NCI-H2227 treated with DMSO at 0.1 percent for 48 hours (cell line): ENCODE measurements around the gene SLC29A2.
A peak's percentile ranks its signal among the peaks of the same experiment; 100 is the strongest.

Source experiments
- DNase-seq: peaks from one replicate; lab custom pipeline; 2025; lab: John Stamatoyannopoulos, UW

SLC29A2 gene

DNA sequence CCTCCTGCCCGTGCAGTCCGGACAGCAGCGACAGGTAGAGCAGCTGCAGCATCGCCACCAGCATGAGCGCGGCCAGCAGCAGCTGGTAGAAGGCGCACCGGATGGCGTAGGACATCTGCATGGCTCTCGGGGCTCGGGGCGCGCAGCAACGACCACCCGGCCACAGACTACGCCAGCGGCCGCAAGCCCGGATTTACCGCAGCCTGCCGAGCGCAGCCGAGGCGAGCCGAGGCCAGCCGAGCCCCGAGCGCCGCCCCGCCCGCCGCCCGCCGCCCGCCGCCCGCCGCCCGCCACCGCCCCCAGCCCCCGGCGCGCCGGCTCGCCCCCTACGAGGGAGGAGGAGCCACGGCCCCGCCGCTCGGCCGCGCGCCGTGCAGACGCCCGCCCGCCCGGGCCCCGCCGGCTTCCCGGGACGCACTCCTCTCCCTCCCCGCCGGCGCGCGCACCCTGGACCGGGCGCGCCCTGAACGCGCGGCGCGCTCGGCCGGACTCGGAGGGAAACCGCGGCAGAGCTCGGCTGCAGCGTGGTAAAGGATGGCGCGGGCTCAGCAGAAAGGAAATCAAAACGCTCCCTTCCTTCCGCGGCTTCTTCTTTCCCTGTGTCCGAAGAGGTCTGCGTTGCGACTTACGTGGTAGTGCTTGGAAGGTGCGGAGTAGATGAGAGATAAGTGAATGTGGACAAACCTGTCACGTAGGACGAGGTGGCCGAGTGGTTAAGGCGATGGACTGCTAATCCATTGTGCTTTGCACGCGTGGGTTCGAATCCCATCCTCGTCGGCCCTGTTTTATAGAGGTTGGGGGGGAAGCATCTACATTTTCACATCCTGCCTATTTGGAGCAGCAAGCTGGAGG lies 23.9 kb downstream of the SLC29A2 start, which contains the start of gene B4GAT1:
Gene B4GAT1, minus strand, starts transcription at position 205 of the 852 bp plus-strand sequence. Its CDS starts 84 bp downstream, at position 121.
- DNase-seq: peak; percentile 91

DNA sequence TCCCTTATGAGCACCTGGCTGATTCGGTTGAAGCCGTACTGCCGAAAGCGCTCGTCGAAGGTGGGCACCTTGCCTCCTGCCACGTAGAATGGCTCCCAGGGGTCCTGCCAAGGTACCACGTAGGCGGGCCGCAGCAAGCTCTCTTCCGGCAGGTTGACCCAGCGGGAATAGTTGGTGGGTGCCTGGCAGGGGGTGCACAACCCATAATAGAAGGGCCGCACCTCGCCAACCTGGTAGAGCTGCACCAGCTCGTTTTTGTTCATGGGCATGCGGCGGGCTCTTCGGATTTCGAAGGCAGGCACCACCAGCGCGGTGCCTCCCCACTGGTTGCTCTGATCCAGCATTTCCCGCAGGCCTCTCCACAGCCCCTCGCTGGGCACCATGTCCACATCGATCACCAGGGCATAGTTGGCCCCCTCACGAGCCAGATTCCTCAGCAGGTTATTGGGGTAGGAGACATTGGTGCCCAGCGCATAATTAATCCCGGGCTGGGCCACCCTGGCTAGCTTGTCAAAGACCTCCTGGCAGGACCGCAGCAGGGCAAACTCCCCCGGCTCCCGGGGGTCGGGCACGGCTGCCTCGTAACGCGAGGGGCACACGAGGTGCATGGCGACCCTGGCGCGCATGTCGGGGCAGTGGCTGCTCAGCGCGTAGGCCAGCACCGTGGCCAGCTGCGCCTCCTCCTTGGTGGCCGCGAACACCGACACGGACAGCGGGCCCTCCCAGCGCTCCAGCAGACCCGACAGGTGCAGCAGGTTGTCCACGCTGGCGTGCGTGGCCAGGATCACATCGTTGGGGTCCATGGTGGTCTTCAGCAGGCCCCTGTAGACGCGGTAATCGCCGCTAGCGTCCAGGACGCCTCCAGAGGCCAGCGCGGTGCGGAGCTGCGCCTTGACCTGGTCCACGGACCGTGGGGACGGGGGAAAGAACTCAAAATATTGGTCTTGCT lies 24.8 kb downstream of the SLC29A2 start:
- no peak for DNase-seq

- DNase-seq: no peak
Observed at GRCh38 chr11:66345316-66345649, 26.3 kb downstream of the SLC29A2 start.

DNA sequence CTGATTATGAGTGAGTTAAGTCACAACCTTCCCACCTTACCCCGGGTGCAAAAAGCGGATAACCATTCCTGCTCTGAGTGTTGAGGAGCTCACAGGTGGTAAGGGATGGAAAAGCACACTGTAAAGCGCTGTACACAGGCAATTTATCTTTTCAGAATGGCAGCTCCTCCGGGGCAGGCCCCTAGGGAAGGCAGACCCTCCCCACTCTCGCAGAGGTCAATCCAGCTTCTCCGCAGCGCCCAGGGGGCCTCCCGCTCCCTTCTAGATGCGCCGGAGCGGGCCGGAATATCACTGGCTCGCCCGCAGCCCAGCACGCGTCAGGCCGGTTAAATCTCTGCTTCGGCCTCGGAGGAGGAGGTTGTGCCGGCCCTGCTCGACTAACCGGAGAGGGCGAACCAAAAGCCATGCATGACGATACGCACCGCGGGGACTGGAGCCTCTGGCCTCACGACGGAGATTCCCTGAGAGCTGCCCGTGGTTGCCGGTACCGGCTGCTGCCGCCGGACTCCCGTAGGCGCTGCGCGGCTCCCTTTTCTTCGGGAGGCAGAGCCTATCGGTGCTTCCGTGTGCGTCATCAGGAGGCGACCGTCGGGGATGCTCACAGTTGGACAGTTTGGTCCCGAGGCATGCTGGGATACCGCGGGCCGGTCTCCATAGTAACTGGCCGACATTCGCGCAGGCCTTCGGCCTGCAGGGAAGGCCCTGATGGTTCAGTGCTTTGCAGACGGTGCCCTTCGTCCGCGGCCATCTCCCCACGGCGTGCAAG lies 26.8 kb downstream of the SLC29A2 start, which contains the start of gene BRMS1:
Gene BRMS1, minus strand, starts transcription at position 555 of the 766 bp plus-strand sequence. CDS start 2,870 bp downstream, outside the sequence.
- peak; percentile 94 for DNase-seq

DNA sequence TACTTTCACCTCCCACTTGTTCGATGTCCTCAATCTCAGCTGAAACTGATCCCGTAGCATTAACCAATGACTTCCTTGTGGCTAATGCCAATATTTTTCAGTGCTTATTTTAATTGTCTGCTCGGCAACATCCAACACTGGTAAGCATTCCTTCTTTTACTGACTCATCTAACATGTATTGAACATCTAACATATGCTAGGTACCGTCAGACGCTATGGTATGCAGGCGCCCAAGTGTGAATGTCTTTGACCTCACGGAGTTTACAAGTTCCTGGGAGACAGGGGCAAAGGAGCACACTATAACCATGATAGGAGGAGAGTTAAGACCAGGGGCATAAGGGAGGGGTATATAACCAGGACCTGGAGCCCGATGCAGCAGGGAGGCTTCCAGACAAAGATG lies 28.4 kb downstream of the SLC29A2 start:
- no peak for DNase-seq

DNA sequence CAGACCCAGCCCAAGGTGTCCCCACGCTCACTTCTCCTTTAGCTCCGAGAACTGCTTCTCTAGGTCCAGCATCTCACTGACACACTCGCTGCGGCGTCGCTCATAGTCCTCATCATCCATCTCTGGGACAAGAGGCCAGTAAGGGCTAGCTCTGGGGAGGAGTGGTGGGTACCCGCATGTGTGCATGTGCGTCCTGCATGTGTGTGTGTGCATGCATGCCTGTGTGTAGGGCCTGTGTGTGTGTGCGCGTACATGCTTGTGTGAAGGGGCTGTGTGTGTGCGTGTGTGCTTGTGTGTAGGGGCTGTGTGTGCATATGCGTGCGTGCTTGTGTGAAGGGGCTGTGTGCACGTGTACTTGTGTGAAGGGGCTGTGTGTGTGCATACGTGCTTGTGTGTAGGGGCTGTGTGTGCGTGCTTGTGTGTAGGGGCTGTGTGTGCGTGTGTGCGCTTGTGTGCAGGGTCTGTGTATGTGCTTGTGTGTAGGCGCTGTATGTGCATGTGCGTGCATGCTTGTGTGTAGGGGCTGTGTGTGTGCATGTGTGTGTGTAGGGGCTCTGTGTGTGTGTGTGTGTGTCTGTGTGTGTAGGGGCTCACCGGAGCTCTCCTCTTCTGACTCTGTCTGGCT lies 29.9 kb downstream of the SLC29A2 start:
- no peak for DNase-seq

DNA sequence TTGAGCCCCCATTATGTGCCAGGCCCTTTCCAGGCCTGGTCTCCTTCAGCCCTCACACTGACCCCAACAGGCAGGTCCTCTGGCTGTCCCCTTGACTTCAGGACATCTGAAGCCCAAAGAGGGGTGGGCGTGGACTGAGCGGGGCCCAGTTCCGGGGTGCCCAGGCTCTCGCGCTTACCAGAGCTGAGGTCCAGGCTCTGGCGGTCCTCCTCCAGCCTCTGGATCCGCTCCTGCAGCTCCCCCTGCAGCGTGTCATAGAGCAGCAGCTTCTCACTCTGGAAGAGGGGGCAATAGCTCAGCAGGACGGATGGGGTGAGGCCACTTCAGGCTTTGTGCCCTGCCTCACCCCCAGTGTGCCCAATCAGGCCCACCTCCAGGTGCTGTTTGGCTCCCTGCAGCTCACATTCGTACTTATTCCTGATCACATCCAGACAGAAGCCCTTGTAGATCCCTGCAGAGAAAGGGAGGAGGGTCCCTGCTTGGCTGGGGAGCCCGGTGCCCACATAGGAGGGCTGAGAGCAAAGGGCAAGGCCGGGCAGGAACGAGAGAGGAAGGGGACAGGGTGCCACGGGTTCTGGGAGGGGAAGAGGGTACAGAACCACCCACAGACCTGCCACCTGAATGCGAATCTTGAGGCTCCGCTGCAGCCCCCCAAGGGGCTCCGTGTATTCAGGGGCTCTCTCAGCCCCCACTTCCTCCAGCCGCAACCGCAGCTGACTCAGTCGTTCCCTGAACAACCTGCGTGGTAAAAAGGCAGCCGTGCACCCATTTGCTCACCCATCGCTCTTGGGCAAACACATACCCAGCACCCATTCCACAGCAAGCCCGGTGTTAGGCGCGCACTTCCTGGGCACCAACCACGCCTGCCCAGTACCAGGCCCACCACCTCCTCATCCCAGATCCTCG lies 30.7 kb downstream of the SLC29A2 start:
- DNase-seq: no peak

DNA sequence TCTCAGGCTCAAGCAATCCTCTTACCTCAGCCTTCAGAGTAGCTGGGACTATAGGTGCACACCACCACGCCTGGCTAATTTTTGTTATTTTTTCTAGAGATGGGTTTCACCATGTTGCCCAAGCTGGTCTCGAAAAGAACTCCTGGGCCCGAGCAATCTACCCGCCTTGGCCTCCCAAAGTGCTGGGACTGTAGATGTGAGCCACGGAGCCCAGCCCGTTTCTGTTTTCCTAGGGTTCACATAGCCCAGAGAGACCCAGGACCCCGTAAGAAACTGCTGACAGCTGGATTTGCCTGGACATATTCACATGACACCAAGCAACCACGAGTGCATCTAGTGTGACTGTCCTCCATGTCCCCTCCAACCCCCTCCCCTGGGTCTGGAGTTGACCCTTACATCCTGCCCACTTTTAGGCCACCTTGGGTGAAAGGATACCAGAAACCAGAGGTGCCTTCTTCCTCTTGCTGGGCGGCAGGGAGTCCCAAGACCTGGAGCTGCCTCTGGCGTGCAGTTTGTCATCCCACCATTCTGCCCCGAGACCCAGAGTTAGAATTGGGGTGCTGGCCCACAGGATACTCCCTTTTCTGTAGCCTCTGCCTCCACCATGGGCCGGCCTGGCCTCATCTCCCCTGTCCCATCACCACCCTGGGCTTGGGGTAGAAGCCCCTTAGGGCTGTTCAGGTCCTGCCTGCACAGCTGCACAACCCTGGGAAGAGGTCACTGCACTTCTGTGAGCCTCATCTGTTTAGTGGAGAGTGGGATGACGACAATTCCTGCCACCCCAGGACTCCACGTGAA lies 31.7 kb downstream of the SLC29A2 start:
- no peak for DNase-seq

DNA sequence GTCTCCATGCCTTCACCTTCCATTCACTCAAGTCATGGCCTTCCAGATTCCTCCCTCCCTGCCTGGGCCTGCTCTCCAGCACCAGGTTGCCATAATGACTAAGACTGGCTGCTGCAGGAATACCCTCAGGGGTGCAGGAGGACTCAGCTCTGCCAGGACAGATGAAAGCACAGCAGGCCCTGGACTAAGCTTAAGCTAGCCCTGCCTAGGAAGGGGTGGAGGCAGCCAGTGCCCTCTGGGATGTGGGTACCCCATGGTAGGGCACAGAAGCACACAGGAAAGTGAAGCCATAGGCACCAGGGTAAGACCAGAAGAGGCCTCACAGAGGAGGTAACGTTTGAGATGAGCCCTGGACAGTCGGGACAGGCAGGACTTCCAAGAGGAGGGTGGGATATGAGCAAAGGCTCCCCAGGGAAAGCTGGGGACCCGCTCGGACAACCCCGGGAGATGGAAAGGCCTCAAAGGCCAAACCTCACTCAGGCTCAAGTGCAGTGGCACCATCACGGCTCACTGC lies 32.3 kb downstream of the SLC29A2 start:
- DNase-seq: no peak

GRCh38 chr11:66338276-66339161 lies 33.0 kb downstream of the SLC29A2 start:
- DNase-seq: no peak

- no peak for DNase-seq
Observed at GRCh38 chr11:66337103-66337899, 34.3 kb downstream of the SLC29A2 start.

DNA sequence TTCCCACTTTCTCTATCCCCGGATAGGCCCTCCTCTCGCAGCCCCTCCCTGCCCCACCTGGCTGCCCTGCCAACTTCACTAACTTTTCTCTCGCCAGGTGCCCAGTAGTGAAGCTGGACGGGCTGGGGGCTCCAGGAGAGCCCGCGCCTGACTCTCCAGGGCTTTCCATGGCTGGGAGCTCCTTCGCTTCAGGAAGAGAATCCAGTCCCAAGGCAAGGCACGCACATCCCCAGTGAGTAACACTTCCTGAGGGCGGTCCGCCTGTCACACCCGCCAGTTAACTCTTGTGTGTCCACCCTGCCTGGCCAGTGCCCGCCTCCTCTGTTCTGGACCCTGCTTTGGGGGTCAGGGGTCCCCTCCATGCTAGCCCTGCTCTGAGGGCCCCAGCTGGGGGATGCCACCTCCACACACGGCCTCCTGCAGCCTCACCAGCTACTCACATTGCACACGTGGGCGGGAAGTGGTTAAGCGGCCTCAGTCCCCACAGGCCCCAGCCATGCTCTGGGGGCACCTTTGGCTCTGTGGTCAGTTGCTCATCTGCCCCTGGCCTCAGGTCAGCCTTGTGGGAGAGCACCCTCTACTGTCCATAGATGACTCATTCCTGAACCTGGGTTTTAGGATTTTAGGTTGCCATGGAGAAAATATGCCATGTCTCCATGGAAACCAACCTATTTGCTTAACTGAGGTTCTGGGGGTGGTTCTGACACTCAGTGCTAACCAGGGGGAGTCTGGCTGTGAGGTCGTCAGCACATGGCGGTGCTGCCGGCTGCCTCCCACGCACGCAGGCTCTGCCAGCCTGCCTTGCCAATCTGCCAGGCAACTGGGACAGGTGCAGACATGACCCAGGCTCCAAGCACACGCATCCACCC lies 35.1 kb downstream of the SLC29A2 start, which contains the start of gene RIN1:
Gene RIN1, minus strand, starts transcription at position 201 of the 869 bp plus-strand sequence. Its CDS starts 32 bp downstream, at position 169.
- DNase-seq: no peak

DNA sequence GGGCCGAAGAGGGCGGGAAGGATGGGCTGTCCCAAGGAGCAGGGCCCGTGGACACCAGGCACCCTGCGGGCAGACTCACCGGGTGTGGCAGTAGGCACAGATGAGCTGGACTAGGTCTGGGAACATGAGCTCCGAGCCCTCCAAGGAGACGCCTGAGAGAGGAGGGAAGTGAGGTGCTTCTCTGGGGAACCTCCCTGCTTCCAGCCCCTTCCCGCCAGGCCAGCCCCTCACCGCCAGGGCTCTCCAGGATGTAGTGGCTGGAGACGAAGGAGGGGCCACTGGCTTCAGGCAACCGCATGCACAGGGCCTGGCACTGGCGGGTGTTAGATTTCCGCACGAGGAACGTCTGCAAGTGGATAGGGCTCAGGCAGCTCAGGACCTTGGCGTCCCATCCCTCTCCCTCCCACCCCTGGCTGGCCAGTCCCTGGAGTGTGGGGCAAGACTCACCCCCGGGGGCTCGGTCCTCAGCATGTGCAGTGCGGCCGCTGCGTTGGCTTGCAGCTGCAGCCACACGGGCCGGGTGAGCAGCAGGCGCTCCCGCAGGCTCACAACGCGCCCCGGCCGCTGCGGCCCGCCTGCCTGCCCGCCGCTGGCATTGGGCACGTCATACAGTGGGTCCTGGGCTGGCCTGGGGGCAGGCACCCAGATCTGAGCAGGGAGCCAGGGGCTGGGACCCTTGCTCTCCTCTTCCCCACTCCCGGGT lies 35.9 kb downstream of the SLC29A2 start:
- DNase-seq: no peak

- no peak for DNase-seq
Observed at GRCh38 chr11:66334605-66335442, 36.7 kb downstream of the SLC29A2 start.
